HepG2 (cell line): ENCODE data around the gene IBA57. TPM values are rescaled to one million over a fixed set of nuclear protein-coding genes. Genes with fewer than 3 reads are reported as not detected.
A peak's percentile ranks its signal among the peaks of the same experiment; 100 is the strongest.

Experiments
- CHCHD3 ChIP-seq: sonication (generic); formaldehyde crosslinking; IDR thresholded peaks from 2 replicates; pipeline ENCODE4 v1.8.0; 2022; ENCODE audit warnings: mild to moderate bottlenecking, missing genetic modification reagents, moderate library complexity
- GLI4 ChIP-seq: sonication (generic); formaldehyde crosslinking; IDR thresholded peaks from 2 replicates; pipeline ENCODE4 v1.5.1; 2020; ENCODE audit warnings: missing genetic modification reagents, mild to moderate bottlenecking, moderate library complexity, borderline replicate concordance
- HMGA1 ChIP-seq: sonication (generic); formaldehyde crosslinking; conservative IDR thresholded peaks from 2 replicates; pipeline ENCODE4 v1.4.0; 2020; ENCODE audit warnings: missing genetic modification reagents
- HNRNPK ChIP-seq: fragments of 200-400 bp; formaldehyde crosslinking; IDR thresholded peaks from 2 replicates; pipeline ENCODE4 v1.6.1; 2018; ENCODE audit warnings: low read length, low read depth, moderate library complexity, mild to moderate bottlenecking; ENCODE audit not compliant: poor library complexity, severe bottlenecking
- HOXD1 ChIP-seq: sonication (generic); formaldehyde crosslinking; IDR thresholded peaks from 2 replicates; pipeline ENCODE4 v1.5.0; 2020; ENCODE audit warnings: missing genetic modification reagents
- KMT2B ChIP-seq: IDR thresholded peaks from 2 replicates; pipeline ENCODE4 v1.6.1; 2016; ENCODE audit warnings: missing genetic modification reagents, missing compliant biosample characterization
- MTF2 ChIP-seq: sonication (generic); formaldehyde crosslinking; IDR thresholded peaks from 2 replicates; pipeline ENCODE4 v1.5.0; 2020; ENCODE audit warnings: missing genetic modification reagents, borderline replicate concordance
- NFKB2 ChIP-seq: sonication (generic); formaldehyde crosslinking; IDR thresholded peaks from 2 replicates; pipeline ENCODE4 v1.4.0; 2020; ENCODE audit warnings: missing genetic modification reagents, borderline replicate concordance
- NFYC ChIP-seq: IDR thresholded peaks from 2 replicates; pipeline ENCODE4 v1.6.1; 2016; ENCODE audit warnings: missing genetic modification reagents, missing compliant biosample characterization
- PHF21A ChIP-seq: sonication (generic); formaldehyde crosslinking; IDR thresholded peaks from 2 replicates; pipeline ENCODE4 v1.5.0; 2020; ENCODE audit warnings: mild to moderate bottlenecking, missing genetic modification reagents
- WIZ ChIP-seq: sonication (generic); formaldehyde crosslinking; IDR thresholded peaks from 2 replicates; pipeline ENCODE4 v1.5.1; 2020; ENCODE audit warnings: mild to moderate bottlenecking, missing genetic modification reagents
- ZFP36L2 ChIP-seq: sonication (generic); formaldehyde crosslinking; IDR thresholded peaks from 2 replicates; pipeline ENCODE4 v1.4.0; 2020; ENCODE audit warnings: missing genetic modification reagents
- ZNF143 ChIP-seq: sonication (generic); formaldehyde crosslinking; IDR thresholded peaks from 2 replicates; pipeline ENCODE4 v1.4.0; 2020; ENCODE audit warnings: missing genetic modification reagents
- ZNF333 ChIP-seq: sonication (generic); formaldehyde crosslinking; IDR thresholded peaks from 2 replicates; pipeline ENCODE4 v1.4.0; 2020; ENCODE audit warnings: mild to moderate bottlenecking, missing genetic modification reagents, borderline replicate concordance
- polyA plus RNA-seq, 8 experiments: library from polyadenylated mRNA; depleted of rRNA in 3 of 8; stranded (reverse) in 7 of 8; unstranded in 1 of 8; fragments of >200 nt; fragmentation: Illumina TruSeq in 4 of 8; extraction: Trizol in 4 of 8; gene quantifications; 2 replicates each; pipeline versions ENCODE4 v1.2.1 to v1.2.3, GENCODE V29; 2011 to 2016; ENCODE audit warnings: low read depth in 4 of 8, missing spikeins in 1 of 8, mixed read lengths in 1 of 8; ENCODE audit not compliant: insufficient read depth in 1 of 8
- total RNA-seq, 5 experiments: library from RNA; depleted of rRNA; stranded (reverse); fragments of >200 nt; fragmentation: Illumina TruSeq; extraction: Trizol; gene quantifications; 2 replicates each; pipeline ENCODE4 v1.2.3, GENCODE V29; 2016; ENCODE audit warnings: low read depth in 1 of 5
- TF ChIP-seq, protein P1 (sequence below): sonication (generic); formaldehyde crosslinking; IDR thresholded peaks from one replicate; pipeline ENCODE4 v1.5.1; 2020; ENCODE audit warnings: mild to moderate bottlenecking, missing genetic modification reagents; ENCODE audit errors: not compliant biosample characterization
- TF ChIP-seq, protein P2 (sequence below): sonication (generic); formaldehyde crosslinking; IDR thresholded peaks from 2 replicates; pipeline ENCODE4 v1.4.0; 2020; ENCODE audit warnings: missing genetic modification reagents
- TF ChIP-seq, protein P3 (sequence below): sonication (generic); formaldehyde crosslinking; IDR thresholded peaks from 2 replicates; pipeline ENCODE4 v1.4.0; 2020; ENCODE audit warnings: missing genetic modification reagents, borderline replicate concordance

Gene IBA57
- total and polyA plus RNA-seq, 2 of the 13 experiments (the other 11 are each of a cell fraction or from before 2014, with no cell fraction given) = 2.3 to 10.2 TPM

DNA sequence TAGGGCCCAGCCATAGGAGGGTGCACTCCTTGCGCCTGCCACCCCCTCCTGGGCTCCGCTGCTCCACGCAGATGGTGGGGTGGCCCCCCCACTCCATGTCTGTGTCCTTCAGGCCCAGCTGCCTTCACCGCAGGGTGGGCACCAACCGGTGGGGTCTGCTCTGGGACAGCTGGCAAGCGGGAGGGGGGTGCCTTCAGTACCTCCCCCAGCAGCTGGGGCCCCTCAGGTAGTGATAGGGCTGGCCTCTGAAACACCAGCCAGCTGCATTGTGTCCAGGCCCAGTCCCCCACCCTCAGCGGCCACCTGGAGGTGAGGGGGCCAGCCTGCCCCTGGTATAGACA, 15.5 kb upstream of the IBA57 start (continued):
- TF ChIP-seq, protein P1, sequence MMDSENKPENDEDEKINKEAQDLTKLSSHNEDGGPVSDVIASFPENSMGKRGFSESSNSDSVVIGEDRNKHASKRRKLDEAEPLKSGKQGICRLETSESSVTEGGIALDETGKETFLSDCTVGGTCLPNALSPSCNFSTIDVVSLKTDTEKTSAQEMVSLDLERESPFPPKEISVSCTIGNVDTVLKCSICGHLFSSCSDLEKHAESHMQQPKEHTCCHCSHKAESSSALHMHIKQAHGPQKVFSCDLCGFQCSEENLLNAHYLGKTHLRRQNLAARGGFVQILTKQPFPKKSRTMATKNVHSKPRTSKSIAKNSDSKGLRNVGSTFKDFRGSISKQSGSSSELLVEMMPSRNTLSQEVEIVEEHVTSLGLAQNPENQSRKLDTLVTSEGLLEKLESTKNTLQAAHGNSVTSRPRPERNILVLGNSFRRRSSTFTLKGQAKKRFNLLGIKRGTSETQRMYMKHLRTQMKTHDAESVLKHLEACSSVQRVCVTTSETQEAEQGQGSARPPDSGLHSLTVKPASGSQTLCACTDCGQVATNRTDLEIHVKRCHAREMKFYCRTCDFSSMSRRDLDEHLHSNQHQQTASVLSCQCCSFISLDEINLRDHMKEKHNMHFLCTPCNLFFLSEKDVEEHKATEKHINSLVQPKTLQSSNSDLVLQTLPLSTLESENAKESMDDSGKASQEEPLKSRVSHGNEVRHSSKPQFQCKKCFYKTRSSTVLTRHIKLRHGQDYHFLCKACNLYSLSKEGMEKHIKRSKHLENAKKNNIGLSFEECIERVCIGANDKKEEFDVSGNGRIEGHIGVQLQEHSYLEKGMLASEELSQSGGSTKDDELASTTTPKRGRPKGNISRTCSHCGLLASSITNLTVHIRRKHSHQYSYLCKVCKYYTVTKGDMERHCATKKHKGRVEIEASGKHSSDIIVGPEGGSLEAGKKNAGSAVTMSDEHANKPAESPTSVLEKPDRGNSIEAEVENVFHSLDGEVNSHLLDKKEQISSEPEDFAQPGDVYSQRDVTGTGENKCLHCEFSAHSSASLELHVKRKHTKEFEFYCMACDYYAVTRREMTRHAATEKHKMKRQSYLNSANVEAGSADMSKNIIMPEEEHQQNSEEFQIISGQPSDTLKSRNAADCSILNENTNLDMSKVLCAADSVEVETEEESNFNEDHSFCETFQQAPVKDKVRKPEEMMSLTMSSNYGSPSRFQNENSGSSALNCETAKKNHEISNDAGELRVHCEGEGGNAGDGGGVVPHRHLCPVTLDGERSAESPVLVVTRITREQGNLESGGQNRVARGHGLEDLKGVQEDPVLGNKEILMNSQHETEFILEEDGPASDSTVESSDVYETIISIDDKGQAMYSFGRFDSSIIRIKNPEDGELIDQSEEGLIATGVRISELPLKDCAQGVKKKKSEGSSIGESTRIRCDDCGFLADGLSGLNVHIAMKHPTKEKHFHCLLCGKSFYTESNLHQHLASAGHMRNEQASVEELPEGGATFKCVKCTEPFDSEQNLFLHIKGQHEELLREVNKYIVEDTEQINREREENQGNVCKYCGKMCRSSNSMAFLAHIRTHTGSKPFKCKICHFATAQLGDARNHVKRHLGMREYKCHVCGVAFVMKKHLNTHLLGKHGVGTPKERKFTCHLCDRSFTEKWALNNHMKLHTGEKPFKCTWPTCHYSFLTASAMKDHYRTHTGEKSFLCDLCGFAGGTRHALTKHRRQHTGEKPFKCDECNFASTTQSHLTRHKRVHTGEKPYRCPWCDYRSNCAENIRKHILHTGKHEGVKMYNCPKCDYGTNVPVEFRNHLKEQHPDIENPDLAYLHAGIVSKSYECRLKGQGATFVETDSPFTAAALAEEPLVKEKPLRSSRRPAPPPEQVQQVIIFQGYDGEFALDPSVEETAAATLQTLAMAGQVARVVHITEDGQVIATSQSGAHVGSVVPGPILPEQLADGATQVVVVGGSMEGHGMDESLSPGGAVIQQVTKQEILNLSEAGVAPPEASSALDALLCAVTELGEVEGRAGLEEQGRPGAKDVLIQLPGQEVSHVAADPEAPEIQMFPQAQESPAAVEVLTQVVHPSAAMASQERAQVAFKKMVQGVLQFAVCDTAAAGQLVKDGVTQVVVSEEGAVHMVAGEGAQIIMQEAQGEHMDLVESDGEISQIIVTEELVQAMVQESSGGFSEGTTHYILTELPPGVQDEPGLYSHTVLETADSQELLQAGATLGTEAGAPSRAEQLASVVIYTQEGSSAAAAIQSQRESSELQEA (CRISPR knock-in tag) = no peak
- TF ChIP-seq WIZ (CRISPR knock-in tag) (0 out of 2 replicates have a peak, but pooled peaks have one; percentile 80), NFYC (CRISPR knock-in tag) (no peak), MTF2 (0 out of 2 replicates have a peak, but pooled peaks have one; percentile 65), HOXD1 (CRISPR knock-in tag) (no peak), NFKB2 (CRISPR knock-in tag) (no peak), ZFP36L2 (no peak), ZNF333 (CRISPR knock-in tag) (0 out of 2 replicates have a peak, but pooled peaks have one; percentile 23), ZNF143 (CRISPR knock-in tag) (no peak), CHCHD3 (0 out of 2 replicates have a peak, but pooled peaks have one; percentile 29), GLI4 (CRISPR knock-in tag) (0 out of 2 replicates have a peak, but pooled peaks have one; percentile 2), HMGA1 (no peak), PHF21A (CRISPR knock-in tag) (no peak), HNRNPK (no peak), KMT2B (CRISPR knock-in tag) (no peak)
- TF ChIP-seq, protein P2, sequence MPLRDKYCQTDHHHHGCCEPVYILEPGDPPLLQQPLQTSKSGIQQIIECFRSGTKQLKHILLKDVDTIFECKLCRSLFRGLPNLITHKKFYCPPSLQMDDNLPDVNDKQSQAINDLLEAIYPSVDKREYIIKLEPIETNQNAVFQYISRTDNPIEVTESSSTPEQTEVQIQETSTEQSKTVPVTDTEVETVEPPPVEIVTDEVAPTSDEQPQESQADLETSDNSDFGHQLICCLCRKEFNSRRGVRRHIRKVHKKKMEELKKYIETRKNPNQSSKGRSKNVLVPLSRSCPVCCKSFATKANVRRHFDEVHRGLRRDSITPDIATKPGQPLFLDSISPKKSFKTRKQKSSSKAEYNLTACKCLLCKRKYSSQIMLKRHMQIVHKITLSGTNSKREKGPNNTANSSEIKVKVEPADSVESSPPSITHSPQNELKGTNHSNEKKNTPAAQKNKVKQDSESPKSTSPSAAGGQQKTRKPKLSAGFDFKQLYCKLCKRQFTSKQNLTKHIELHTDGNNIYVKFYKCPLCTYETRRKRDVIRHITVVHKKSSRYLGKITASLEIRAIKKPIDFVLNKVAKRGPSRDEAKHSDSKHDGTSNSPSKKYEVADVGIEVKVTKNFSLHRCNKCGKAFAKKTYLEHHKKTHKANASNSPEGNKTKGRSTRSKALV = 0 out of 2 replicates have a peak, but pooled peaks have one; percentile 10
- TF ChIP-seq, protein P3, sequence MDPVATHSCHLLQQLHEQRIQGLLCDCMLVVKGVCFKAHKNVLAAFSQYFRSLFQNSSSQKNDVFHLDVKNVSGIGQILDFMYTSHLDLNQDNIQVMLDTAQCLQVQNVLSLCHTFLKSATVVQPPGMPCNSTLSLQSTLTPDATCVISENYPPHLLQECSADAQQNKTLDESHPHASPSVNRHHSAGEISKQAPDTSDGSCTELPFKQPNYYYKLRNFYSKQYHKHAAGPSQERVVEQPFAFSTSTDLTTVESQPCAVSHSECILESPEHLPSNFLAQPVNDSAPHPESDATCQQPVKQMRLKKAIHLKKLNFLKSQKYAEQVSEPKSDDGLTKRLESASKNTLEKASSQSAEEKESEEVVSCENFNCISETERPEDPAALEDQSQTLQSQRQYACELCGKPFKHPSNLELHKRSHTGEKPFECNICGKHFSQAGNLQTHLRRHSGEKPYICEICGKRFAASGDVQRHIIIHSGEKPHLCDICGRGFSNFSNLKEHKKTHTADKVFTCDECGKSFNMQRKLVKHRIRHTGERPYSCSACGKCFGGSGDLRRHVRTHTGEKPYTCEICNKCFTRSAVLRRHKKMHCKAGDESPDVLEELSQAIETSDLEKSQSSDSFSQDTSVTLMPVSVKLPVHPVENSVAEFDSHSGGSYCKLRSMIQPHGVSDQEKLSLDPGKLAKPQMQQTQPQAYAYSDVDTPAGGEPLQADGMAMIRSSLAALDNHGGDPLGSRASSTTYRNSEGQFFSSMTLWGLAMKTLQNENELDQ (CRISPR knock-in tag) = no peak
